Uterus (tissue), 4 donors: Measurements from ENCODE around the gene RAPGEF5. TPM values are rescaled to one million over a fixed set of nuclear protein-coding genes. Genes with fewer than 3 reads are reported as not detected.

Experiments used
- DNase-seq, 2 donors: peaks; one replicate each; pipeline ENCODE4 v3.0.0-alpha.2; 2019 to 2020
- H3K27ac ChIP-seq, 2 donors: fragments of 200-600 bp; sonication (generic); 1 replicate in 1 of 2; 2 replicates in 1 of 2; pipeline ENCODE4 v1.5.1; 2016 to 2018
- H3K27me3 ChIP-seq, 2 donors: fragments of 200-600 bp; sonication (generic); one replicate each; pipeline ENCODE4 v1.5.1; 2018 to 2019; ENCODE audit warnings: control low read depth in 1 of 2
- H3K36me3 ChIP-seq, 2 donors: fragments of 200-600 bp; sonication (generic); one replicate each; pipeline ENCODE4 v1.5.1; 2019; ENCODE audit warnings: control low read depth in 1 of 2
- H3K4me1 ChIP-seq, 2 donors: fragments of 200-600 bp; sonication (generic); one replicate each; pipeline ENCODE4 v1.5.1; 2018 to 2019; ENCODE audit warnings: control low read depth in 1 of 2
- H3K4me3 ChIP-seq, 2 donors: fragments of 200-600 bp; sonication (generic); 1 replicate in 1 of 2; 2 replicates in 1 of 2; pipeline ENCODE4 v1.5.1; 2018 to 2019; ENCODE audit warnings: mild to moderate bottlenecking in 1 of 2
- H3K9me3 ChIP-seq, 2 donors: fragments of 200-600 bp; sonication (generic); one replicate each; pipeline ENCODE4 v1.5.1; 2019; ENCODE audit warnings: control low read depth in 1 of 2
- POLR2A ChIP-seq, 2 donors: fragments of 450-650 bp; IDR thresholded peaks; one replicate each; pipeline ENCODE4 v1.6.1; 2016; ENCODE audit warnings: antibody characterized with exemption in 2 of 2, mild to moderate bottlenecking in 1 of 2, moderate library complexity in 1 of 2
- intact Hi-C: fragments of 100-400 bp; cut with DNase I; formaldehyde crosslinking; loops from one replicate; pipeline ENCODE4 v1.15.1; 2023; ENCODE audit warnings: low total_unique reads
- total RNA-seq, 4 donors: library from RNA; depleted of rRNA in 3 of 4; stranded (reverse); fragments of >200 nt in 3 of 4; gene quantifications; one replicate each; pipeline versions ENCODE4 v1.1.0 to v1.2.4, GENCODE V29; 2014 to 2023
- TF ChIP-seq, protein P1 (sequence below), 4 experiments: fragments of 200-600 bp in 2 of 4; fragments of 450-650 bp in 2 of 4; sonication (generic) in 2 of 4; IDR thresholded peaks; one replicate each; pipeline ENCODE4 v1.5.1; 2016 to 2019; ENCODE audit warnings: antibody characterized with exemption in 4 of 4, mild to moderate bottlenecking in 2 of 4, moderate library complexity in 1 of 4
- donor health status: DM: yes; HTN: yes; CAD: no.

Gene RAPGEF5
- total RNA-seq, 4 donors from 2014 or later = 44.7 to 124 (median 55.1) TPM

DNA sequence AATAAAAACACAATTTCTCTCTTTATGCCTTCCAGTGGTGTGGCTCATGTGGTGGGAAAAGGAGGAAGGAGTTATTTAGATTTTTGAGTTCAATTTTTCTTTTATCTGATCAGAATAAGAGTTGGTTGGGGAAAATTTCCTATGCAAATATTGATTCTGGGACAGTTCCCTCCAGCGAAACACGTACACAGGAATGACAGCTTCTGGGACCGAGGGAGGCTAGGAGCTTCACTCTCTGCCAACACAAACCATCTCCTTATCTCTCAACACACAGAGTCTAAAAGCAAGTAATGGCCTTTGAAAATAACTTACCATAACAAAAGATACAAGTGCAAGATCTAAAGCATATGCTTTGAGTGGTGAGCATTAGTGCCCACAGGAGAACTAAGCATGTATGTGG is 122.7 kb downstream of the RAPGEF5 start:
- no peaks in the 10 kb centered on the region for H3K27me3 ChIP-seq
- no peak for TF ChIP-seq POLR2A (IDR thresholded peaks at IDR 0.05)
- TF ChIP-seq, protein P1, sequence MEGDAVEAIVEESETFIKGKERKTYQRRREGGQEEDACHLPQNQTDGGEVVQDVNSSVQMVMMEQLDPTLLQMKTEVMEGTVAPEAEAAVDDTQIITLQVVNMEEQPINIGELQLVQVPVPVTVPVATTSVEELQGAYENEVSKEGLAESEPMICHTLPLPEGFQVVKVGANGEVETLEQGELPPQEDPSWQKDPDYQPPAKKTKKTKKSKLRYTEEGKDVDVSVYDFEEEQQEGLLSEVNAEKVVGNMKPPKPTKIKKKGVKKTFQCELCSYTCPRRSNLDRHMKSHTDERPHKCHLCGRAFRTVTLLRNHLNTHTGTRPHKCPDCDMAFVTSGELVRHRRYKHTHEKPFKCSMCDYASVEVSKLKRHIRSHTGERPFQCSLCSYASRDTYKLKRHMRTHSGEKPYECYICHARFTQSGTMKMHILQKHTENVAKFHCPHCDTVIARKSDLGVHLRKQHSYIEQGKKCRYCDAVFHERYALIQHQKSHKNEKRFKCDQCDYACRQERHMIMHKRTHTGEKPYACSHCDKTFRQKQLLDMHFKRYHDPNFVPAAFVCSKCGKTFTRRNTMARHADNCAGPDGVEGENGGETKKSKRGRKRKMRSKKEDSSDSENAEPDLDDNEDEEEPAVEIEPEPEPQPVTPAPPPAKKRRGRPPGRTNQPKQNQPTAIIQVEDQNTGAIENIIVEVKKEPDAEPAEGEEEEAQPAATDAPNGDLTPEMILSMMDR (IDR thresholded peaks at IDR 0.05) = no peak

DNA sequence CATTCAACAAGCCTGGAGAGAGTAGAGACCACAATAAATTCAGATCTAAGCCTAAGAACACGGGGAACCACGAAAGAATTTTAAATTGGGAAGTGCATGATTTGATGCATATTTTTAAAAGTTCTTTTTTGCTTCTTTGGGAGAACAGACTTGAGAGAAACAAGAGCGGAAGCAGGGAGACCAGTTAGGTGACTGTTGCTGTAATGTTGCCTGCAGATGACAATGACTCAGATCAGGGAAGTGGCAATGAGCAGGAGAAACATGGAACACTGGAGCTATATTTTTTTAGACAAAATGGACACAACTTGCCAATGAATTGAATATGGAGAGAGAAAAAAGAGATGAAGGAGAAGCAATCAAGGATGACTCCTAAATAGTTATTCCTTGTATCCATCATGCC is 125.1 kb downstream of the RAPGEF5 start:
- Histone ChIP-seq H3K36me3 (no peaks in the 10 kb centered on the region), H3K4me3 (no peak overlapping the region), H3K27me3 (no peaks in the 10 kb centered on the region), H3K27ac (no peak overlapping the region), H3K9me3 (no peaks in the 10 kb centered on the region), H3K4me1 (no peaks in the 10 kb centered on the region)
- DNase-seq = no peak
- intact Hi-C loops = no loop called here
- no peak for TF ChIP-seq POLR2A (IDR thresholded peaks at IDR 0.05)
- TF ChIP-seq, protein P1 (IDR thresholded peaks at IDR 0.05) = no peak

More for the DNA sequence above, 122.7 kb downstream of the RAPGEF5 start:
- Histone ChIP-seq H3K27ac (no peak overlapping the region), H3K36me3 (no peaks in the 10 kb centered on the region), H3K4me3 (no peak overlapping the region), H3K9me3 (no peaks in the 10 kb centered on the region), H3K4me1 (no peaks in the 10 kb centered on the region)
- intact Hi-C loops = no loop called here
- no peak for DNase-seq

DNA sequence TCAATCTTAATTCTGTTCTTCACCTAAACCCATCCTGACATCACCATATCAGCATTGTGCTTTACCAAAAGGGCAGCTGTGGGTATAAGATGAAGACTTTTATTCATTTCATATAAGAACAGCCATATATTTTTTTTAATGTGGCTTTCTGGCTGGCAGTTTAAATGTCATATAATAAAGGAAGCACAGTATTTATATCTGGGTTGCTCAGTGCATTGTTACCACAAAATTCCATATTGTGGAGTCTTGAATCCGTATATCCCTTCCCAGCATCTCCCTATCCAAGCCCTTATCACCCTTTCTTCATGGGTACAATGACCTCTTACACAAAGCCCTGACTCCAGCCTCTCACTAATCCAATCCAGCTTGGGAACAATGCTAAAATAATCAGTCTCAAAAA is 125.8 kb downstream of the RAPGEF5 start:
- intact Hi-C loops = no loop called here
- H3K9me3 ChIP-seq = no peaks in the 10 kb centered on the region
- no peak overlapping the region for H3K27ac ChIP-seq

DNA sequence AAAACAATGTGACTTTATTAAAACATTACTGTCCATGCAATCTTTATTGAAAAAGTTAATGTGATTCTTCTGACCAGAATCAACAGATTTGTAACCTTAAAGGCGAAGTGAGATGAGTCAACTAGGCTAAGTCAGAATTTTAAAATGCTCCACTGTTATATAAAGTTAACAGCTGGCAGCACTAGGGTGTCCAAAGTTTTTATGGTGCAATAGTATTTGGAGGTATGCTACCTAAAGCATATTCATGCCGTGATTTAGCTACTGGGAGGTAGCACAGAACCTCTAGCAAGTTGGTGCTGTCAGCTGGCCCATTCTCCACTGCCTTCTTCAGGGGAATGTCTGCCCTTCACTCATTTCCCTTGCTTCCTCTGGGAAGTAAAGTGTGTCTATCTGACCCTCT is 126.7 kb downstream of the RAPGEF5 start:
- no peak for TF ChIP-seq POLR2A (IDR thresholded peaks at IDR 0.05)
- TF ChIP-seq, protein P1 (IDR thresholded peaks at IDR 0.05) = no peak
- Histone ChIP-seq H3K36me3 (no peaks in the 10 kb centered on the region), H3K27me3 (no peaks in the 10 kb centered on the region), H3K9me3 (no peaks in the 10 kb centered on the region), H3K4me3 (no peak overlapping the region), H3K4me1 (no peaks in the 10 kb centered on the region), H3K27ac (no peak overlapping the region)
- intact Hi-C loops = no loop called here
- DNase-seq = no peak

More for the DNA sequence above, 125.8 kb downstream of the RAPGEF5 start:
- Histone ChIP-seq H3K4me1 (no peaks in the 10 kb centered on the region), H3K36me3 (no peaks in the 10 kb centered on the region), H3K4me3 (no peak overlapping the region), H3K27me3 (no peaks in the 10 kb centered on the region)
- TF ChIP-seq, protein P1 (IDR thresholded peaks at IDR 0.05) = no peak
- no peak for TF ChIP-seq POLR2A (IDR thresholded peaks at IDR 0.05)
- DNase-seq = no peak

DNA sequence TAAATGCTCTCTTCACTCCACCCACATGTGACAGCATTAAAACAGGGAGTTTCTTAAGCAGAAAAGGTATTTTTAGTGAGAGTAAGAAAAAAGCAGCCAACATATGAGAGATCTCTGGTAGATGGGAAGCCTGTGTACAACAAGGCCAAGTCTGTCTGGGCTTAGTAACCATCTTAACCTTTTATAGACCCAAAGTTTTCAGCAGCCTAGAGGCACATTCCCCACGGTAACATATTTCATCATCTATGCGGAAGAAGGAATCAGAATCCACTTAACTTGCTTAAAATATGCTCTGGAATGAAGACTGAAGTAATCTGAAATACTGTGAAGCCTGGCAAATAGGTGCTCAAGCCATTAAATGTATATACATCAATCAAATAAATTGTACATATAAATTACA is 127.8 kb downstream of the RAPGEF5 start:
- TF ChIP-seq POLR2A (IDR thresholded peaks at IDR 0.05) = no peak
- TF ChIP-seq, protein P1 (IDR thresholded peaks at IDR 0.05) = no peak
- Histone ChIP-seq H3K36me3 (no peaks in the 10 kb centered on the region), H3K27ac (no peak overlapping the region), H3K9me3 (no peaks in the 10 kb centered on the region), H3K4me3 (no peak overlapping the region), H3K27me3 (no peaks in the 10 kb centered on the region), H3K4me1 (no peaks in the 10 kb centered on the region)
- intact Hi-C loops = no loop called here
- no peak for DNase-seq
